ENCODE data around the gene SAP30BP. TPM values are rescaled to one million over a fixed set of nuclear protein-coding genes. Genes with fewer than 3 reads are reported as not detected.

The SAP30BP gene
- total and polyA plus RNA-seq, 2 of the 13 experiments (the other 11 are each of a cell fraction or from before 2014, with no cell fraction given) = 67.7 to 99.4 TPM

DNA sequence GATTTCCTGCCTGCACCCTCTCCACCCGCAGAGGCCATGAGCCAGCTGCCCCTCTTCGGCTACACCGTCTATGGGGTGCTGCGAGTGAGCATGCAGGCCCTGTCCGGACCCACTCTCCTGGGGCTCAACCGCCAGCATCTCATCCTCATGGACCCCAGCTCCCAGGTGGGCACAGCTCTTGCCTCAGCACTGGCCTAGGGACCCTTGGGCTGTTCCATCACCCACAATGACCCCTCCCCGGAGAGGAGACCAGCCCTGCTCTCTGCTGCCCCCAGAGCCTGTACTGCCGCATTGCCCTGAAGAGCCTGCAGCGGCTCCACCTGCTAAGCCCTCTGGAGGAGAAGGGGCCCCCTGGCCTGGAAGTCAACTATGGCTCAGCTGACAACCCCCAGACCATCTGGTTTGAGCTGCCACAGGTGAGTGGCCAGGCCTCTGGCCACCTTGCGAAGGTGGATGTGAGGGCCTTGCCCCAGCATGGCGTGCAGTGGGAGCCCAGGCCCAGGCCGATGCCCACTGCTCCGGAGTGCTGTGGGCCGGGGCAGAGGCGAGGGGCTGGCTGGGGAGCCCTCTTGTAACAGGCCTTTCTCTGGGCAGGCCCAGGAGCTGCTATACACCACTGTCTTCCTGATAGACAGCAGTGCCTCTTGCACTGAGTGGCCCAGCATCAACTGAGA is 41.2 kb upstream of the SAP30BP start (continued):
- TF ChIP-seq PATZ1 (CRISPR knock-in tag; IDR thresholded peaks at IDR 0.05) (peak; percentile 69), ZNF343 (CRISPR knock-in tag; IDR thresholded peaks at IDR 0.05) (no peak), ZNF101 (CRISPR knock-in tag; IDR thresholded peaks at IDR 0.05; ENCODE audit: borderline replicate concordance, low read depth) (no peak), ZNF274 (CRISPR knock-in tag; IDR thresholded peaks at IDR 0.05) (no peak), ATF6 (CRISPR knock-in tag; conservative IDR thresholded peaks at IDR 0.05) (no peak), EEA1 (CRISPR knock-in tag; IDR thresholded peaks at IDR 0.05; ENCODE audit: borderline replicate concordance) (no peak), BRCA1 (CRISPR knock-in tag; IDR thresholded peaks at IDR 0.05) (no peak), MIER2 (CRISPR knock-in tag; IDR thresholded peaks at IDR 0.05) (no peak), HNF1A (IDR thresholded peaks at IDR 0.05; ENCODE audit: low read depth) (no peak), HNF1A (CRISPR knock-in tag; IDR thresholded peaks at IDR 0.05; ENCODE audit: borderline replicate concordance) (0 out of 2 replicates have a peak, but pooled peaks have one; percentile 51), ZNF253 (CRISPR knock-in tag; IDR thresholded peaks at IDR 0.05; ENCODE audit: borderline replicate concordance) (no peak), SOX6 (IDR thresholded peaks at IDR 0.05) (no peak), SOX6 (CRISPR knock-in tag; IDR thresholded peaks at IDR 0.05) (no peak), ZNF496 (CRISPR knock-in tag; IDR thresholded peaks at IDR 0.05; ENCODE audit: insufficient replicate concordance) (no peak)
- TF ChIP-seq, protein P1, sequence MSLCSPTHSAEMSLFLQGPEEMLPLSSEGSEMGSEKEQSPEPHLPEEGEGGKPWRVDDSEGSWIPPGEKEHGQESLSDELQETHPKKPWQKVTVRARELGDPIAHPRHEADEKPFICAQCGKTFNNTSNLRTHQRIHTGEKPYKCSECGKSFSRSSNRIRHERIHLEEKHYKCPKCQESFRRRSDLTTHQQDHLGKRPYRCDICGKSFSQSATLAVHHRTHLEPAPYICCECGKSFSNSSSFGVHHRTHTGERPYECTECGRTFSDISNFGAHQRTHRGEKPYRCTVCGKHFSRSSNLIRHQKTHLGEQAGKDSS (CRISPR knock-in tag; IDR thresholded peaks at IDR 0.05; ENCODE audit: borderline replicate concordance, low read depth) = 0 out of 2 replicates have a peak, but pooled peaks have one; percentile 18
